Mesodermal cell (in vitro differentiated cells): ENCODE data around the gene APRT.
"Not testable (repeated sequence)": the region's sequence is repeated elsewhere in the genome, so short reads cannot be mapped to it uniquely, and the experiment has no call there.

ENCODE experiments used
- H3K27ac ChIP-seq: 2 replicates; pipeline ENCODE4 v1.7.0; 2013; ENCODE audit warnings: mild to moderate bottlenecking, low read depth, low read length, moderate library complexity; ENCODE audit not compliant: severe bottlenecking
- H3K36me3 ChIP-seq: 2 replicates; pipeline ENCODE4 v1.7.1; 2013; ENCODE audit warnings: mild to moderate bottlenecking, low read length, moderate library complexity; ENCODE audit not compliant: control insufficient read depth, insufficient read depth
- H3K4me1 ChIP-seq: one replicate; pipeline ENCODE4 v1.7.1; 2013; ENCODE audit warnings: mild to moderate bottlenecking, low read length; ENCODE audit not compliant: insufficient read depth, control insufficient read depth, poor library complexity, severe bottlenecking
- H3K4me3 ChIP-seq: 2 replicates; pipeline ENCODE4 v1.7.0; 2013; ENCODE audit warnings: low read length, control low read depth, mild to moderate bottlenecking; ENCODE audit not compliant: insufficient read depth, poor library complexity, severe bottlenecking; ENCODE audit errors: extremely low read depth
- H3K9me3 ChIP-seq: 2 replicates; pipeline ENCODE4 v1.7.1; 2013; ENCODE audit warnings: mild to moderate bottlenecking, low read length, moderate library complexity; ENCODE audit not compliant: control insufficient read depth
- WGBS, 2 experiments: methylation state at CpG; one replicate each; pipeline ENCODE4 v1.1.5; 2013; ENCODE audit warnings: missing lambda C conversion rate in 2 of 2; ENCODE audit not compliant: insufficient coverage in 2 of 2; 5-methylcytosine and 5-hydroxymethylcytosine counted together

APRT gene

GRCh38 chr16:88796278-88796677 lies 15.4 kb downstream of the APRT start:
- H3K36me3 ChIP-seq, result no peaks in the 10 kb centered on the region

GRCh38 chr16:88793251-88793954 lies 18.3 kb downstream of the APRT start:
- H3K36me3 ChIP-seq, result no peaks in the 10 kb centered on the region
- 78% methylated on average over 23 to 32 of the region's 35 CpGs for WGBS, 2 experiments
- no peak overlapping the region for H3K4me3 ChIP-seq

More at GRCh38 chr16:88796278-88796677, 15.4 kb downstream of the APRT start:
- no peaks in the 10 kb centered on the region for H3K9me3 ChIP-seq
- H3K4me1 ChIP-seq, result peaks cover 7% of the 10 kb centered on the region
- no peak overlapping the region for H3K27ac ChIP-seq
- no CpG with 5 or more reads among the region's 4 CpGs for WGBS, 2 experiments
- H3K4me3 ChIP-seq, result no peak overlapping the region

GRCh38 chr16:88792668-88793250 lies 19.0 kb downstream of the APRT start:
- Histone ChIP-seq H3K9me3 (no peaks in the 10 kb centered on the region), H3K36me3 (no peaks in the 10 kb centered on the region), H3K4me3 (no peak overlapping the region), H3K4me1 (peaks cover 10% of the 10 kb centered on the region), H3K27ac (no peak overlapping the region)
- WGBS, 2 experiments, result 88 to 93% methylated on average over 10 to 12 of the region's 12 CpGs

More at GRCh38 chr16:88793251-88793954, 18.3 kb downstream of the APRT start:
- Histone ChIP-seq H3K27ac (no peak overlapping the region), H3K9me3 (no peaks in the 10 kb centered on the region), H3K4me1 (peaks cover 10% of the 10 kb centered on the region)

- no peaks in the 10 kb centered on the region for H3K36me3 ChIP-seq
- H3K4me3 ChIP-seq, result no peak overlapping the region
- H3K9me3 ChIP-seq, result no peaks in the 10 kb centered on the region
- no peak overlapping the region for H3K27ac ChIP-seq
- 82 to 83% methylated on average over 10 to 12 of the region's 13 CpGs for WGBS, 2 experiments
- H3K4me1 ChIP-seq, result peaks cover 10% of the 10 kb centered on the region
These were observed 19.6 kb downstream of the APRT start for GRCh38 chr16:88792078-88792550.

- Histone ChIP-seq H3K4me3 (no peak overlapping the region), H3K4me1 (peaks cover 11% of the 10 kb centered on the region), H3K36me3 (no peaks in the 10 kb centered on the region), H3K27ac (no peak overlapping the region), H3K9me3 (no peaks in the 10 kb centered on the region)
- WGBS, 2 experiments, result 32 to 38% methylated on average over 13 to 16 of the region's 24 CpGs
These were observed 21.2 kb downstream of the APRT start for GRCh38 chr16:88790312-88791211.

- peaks cover 13% of the 10 kb centered on the region for H3K4me1 ChIP-seq
- H3K9me3 ChIP-seq, result no peaks in the 10 kb centered on the region
- H3K27ac ChIP-seq, result no peak overlapping the region
- 89 to 98% methylated on average over 6 of the region's 7 CpGs for WGBS, 2 experiments
- no peak overlapping the region for H3K4me3 ChIP-seq
- no peaks in the 10 kb centered on the region for H3K36me3 ChIP-seq
These were observed 22.1 kb downstream of the APRT start for GRCh38 chr16:88789594-88789993.

GRCh38 chr16:88788749-88789148 lies 23.0 kb downstream of the APRT start:
- H3K9me3 ChIP-seq, H3K4me3 ChIP-seq, H3K36me3 ChIP-seq, H3K27ac ChIP-seq: not testable (repeated sequence)
- H3K4me1 ChIP-seq, result peaks cover 15% of the 10 kb centered on the region
- WGBS, 2 experiments, result 90 to 93% methylated on average over 6 of the region's 8 CpGs

- no peaks in the 10 kb centered on the region for H3K9me3 ChIP-seq
- no peaks in the 10 kb centered on the region for H3K36me3 ChIP-seq
- 91 to 95% methylated on average over 8 to 10 of the region's 11 CpGs for WGBS, 2 experiments
- H3K4me3 ChIP-seq, result no peak overlapping the region
- no peak overlapping the region for H3K27ac ChIP-seq
- H3K4me1 ChIP-seq, result peaks cover 25% of the 10 kb centered on the region
These were observed 24.0 kb downstream of the APRT start for GRCh38 chr16:88787579-88788314.

- no peaks in the 10 kb centered on the region for H3K36me3 ChIP-seq
These were observed 26.4 kb downstream of the APRT start, which contains the start of gene PIEZO1 for GRCh38 chr16:88785106-88785924. TSS of gene PIEZO1 (minus strand) at chr16:88785220. CDS start at chr16:88784964, 256 bp downstream.

More at GRCh38 chr16:88785106-88785924, 26.4 kb downstream of the APRT start, which contains the start of gene PIEZO1:
- Histone ChIP-seq H3K4me3 (peak within 1 kb of the TSS; percentile 50), H3K9me3 (no peaks in the 10 kb centered on the region), H3K27ac (peak within 1 kb of the TSS; percentile 94), H3K4me1 (peaks cover 38% of the 10 kb centered on the region)
- WGBS, 2 experiments, result 8 to 9% methylated on average over 80 to 97 of the region's 110 CpGs
